ENCODE results near the gene CDKN1A. TPM values are rescaled to one million over a fixed set of nuclear protein-coding genes. Genes with fewer than 3 reads are reported as not detected.

Gene CDKN1A
- total RNA-seq, 3 donors from 2014 or later: 181 to 381 (median 255) TPM

- ATAC-seq: peak; percentile 33
- DNase-seq: no peak
- H3K4me1 ChIP-seq (ENCODE audit: low read depth): peaks cover 13% of the 10 kb centered on the region
- no peaks in the 10 kb centered on the region for H3K9me3 ChIP-seq
- no peaks in the 10 kb centered on the region for H3K36me3 ChIP-seq (ENCODE audit: low read depth)
- no peak for TF ChIP-seq CTCF (IDR thresholded peaks at IDR 0.05)
- H3K4me3 ChIP-seq: no peak overlapping the region
- intact Hi-C loops (cut with DNase I, micrococcal nuclease): no loop called here
Observed at GRCh38 chr6:36657942-36658544, 20.5 kb upstream of the CDKN1A start.

DNA sequence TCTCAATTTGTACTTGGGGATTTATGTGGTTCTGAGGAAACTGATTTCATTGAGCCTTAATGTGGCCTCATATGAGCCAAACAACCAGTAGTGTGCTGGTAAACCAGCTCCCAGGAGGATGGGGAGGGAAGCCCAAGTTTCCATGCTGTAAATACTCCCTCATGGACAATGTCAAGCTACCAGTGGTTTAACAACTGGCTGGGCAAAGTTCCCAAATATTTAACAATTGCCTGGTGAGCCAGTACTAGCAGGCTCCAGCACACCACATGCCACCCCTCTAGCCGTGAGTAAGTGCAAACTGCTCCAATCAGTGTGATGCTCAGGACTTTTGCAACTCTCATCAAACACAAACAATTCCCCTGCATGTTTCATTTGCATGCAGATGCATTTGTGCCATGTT lies 19.2 kb upstream of the CDKN1A start:
- Histone ChIP-seq H3K4me3 (no peak overlapping the region), H3K36me3 (ENCODE audit: low read depth) (no peaks in the 10 kb centered on the region), H3K4me1 (ENCODE audit: low read depth) (peaks cover 14% of the 10 kb centered on the region), H3K9me3 (no peaks in the 10 kb centered on the region)
- ATAC-seq (peak; percentile 8), DNase-seq (no peak)
- no peak for TF ChIP-seq CTCF (IDR thresholded peaks at IDR 0.05)
- intact Hi-C loops (cut with DNase I, micrococcal nuclease): no loop called here

DNA sequence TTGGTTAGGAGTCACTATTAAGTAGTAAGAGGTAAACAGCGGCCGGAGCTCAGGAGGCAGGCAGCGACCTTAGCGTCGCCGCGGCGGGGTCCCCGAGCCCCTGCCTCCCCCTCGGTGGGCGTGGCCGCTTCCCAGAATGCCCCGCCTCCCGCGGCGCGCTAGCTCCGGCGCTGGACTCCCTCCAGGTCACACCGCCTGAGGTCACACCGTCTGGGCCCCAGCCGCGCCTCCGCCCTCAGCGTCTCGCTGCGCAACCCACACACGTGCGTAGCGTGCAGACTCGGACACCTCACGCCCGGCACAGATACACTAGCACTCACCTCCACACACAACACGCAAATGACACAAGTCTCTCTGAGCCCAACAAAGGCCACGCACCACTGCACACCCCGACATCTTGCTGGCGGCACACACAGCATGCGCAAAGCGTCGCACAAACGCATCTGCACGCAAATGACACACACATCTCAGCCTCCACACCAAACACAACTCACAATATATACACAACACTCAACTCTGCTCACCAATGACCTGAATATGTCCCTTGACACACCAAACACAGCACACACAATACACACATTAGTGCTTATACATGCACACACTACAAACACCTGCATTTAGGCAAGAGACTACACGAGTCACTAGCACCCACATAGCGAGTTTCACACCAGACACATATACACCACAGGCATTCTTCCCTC lies 17.6 kb upstream of the CDKN1A start:
- H3K4me3 ChIP-seq: no peak overlapping the region
- DNase-seq: peak; percentile 72 to 82 (median 80)
- intact Hi-C loops (cut with DNase I, micrococcal nuclease): no loop called here
- H3K36me3 ChIP-seq (ENCODE audit: low read depth): no peaks in the 10 kb centered on the region
- TF ChIP-seq CTCF (IDR thresholded peaks at IDR 0.05): no peak
- peaks cover 14% of the 10 kb centered on the region for H3K4me1 ChIP-seq (ENCODE audit: low read depth)
- H3K9me3 ChIP-seq: no peaks in the 10 kb centered on the region
- ATAC-seq: peak; percentile 85

- H3K9me3 ChIP-seq: no peaks in the 10 kb centered on the region
- intact Hi-C loops (cut with DNase I, micrococcal nuclease): no loop called here
- H3K36me3 ChIP-seq (ENCODE audit: low read depth): no peaks in the 10 kb centered on the region
- no peak for TF ChIP-seq CTCF (IDR thresholded peaks at IDR 0.05)
- no peak overlapping the region for H3K4me3 ChIP-seq
- DNase-seq: no peak
- ATAC-seq: no peak
- peaks cover 14% of the 10 kb centered on the region for H3K4me1 ChIP-seq (ENCODE audit: low read depth)
Observed at GRCh38 chr6:36662380-36662779, 16.1 kb upstream of the CDKN1A start.

- DNase-seq: peak in 1 of 3 donors; percentile 75
- ATAC-seq: peak; percentile 44
- intact Hi-C loops (cut with DNase I, micrococcal nuclease): no loop called here
- H3K4me1 ChIP-seq (ENCODE audit: low read depth): peaks cover 14% of the 10 kb centered on the region
- TF ChIP-seq CTCF (IDR thresholded peaks at IDR 0.05): no peak
- no peak overlapping the region for H3K4me3 ChIP-seq
- H3K36me3 ChIP-seq (ENCODE audit: low read depth): no peaks in the 10 kb centered on the region
- H3K9me3 ChIP-seq: no peaks in the 10 kb centered on the region
Observed at GRCh38 chr6:36662827-36663256, 15.7 kb upstream of the CDKN1A start.

Data from mucosa of descending colon (tissue), 3 donors.